HG03095 (cell line): ENCODE results near the gene UFSP2.

ENCODE experiments used
- ATAC-seq: cut with Tn5 transposase; IDR thresholded peaks from one replicate; pipeline ENCODE4 v1.9.1; 2021; ENCODE audit warnings: moderate library complexity; ENCODE audit not compliant: unreplicated experiment

The UFSP2 gene

DNA sequence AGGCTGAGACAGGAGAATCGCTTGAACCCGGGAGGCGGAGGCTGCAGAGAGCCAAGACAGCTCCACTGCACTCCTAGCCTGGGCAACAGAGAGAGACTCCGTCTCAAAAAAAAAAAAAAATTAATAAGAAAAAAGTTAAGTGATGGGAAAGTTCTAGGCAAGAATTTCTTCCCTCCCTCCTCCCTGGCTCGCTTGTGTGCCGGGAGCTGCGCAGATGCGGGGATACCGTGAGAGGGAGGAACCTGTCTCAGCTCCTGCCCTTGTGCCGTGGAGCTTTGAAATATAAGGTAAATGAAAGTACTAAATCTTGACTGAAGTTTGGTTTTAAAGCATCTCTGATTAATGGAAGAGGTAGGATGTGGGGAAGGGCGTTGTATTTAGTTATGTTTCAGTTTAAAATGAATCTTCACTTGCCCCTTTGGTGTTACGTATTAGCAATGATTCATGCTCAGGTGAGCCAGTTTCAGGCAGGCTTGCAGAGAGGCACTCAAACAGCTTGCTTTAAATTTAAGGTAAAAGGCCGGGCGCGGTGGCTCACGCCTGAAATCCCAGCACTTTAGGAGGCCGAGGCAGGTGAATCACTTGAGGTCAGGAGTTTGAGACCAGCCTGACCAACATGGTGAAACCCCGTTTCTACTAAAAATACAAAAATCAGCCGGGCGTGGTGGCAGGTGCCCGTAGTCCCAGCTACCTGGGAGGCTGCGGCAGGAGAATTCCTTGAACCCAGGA lies 1.4 kb upstream of the UFSP2 start:
- no peak for ATAC-seq

DNA sequence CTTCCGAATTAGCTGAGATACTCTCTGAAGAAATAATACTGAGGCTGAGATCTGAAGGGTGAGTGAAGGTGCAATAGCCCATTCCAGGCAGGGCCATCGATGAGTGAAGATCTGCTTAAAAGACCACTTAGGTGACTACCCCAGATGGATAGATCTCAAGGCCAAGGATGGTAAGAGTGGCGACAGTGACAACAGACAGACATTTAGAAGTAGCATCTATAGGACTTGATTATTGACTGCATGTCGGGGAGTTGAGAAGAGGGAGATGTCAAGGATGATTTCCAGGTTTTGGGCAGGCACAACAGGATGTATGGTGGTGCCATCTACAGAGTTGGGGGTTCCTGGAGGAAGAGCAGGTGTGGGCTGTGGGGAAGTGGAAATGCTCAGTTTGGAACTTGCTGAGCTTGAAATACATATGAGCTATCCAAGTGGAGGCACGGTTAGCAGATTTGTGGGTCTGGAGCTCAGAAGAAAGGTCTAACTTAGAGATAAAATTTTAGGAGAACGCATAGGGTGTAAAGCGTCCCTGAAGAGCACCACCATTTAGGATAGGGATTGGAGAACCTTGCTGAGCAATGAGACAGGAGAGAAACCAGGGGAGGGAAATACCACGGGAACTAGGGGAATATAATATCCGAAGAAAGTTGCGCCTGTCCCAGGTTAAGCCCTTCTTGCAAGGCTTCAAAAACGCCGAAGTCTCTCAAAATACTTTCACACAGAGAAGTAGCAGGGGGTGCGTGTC lies 688 bp downstream of the UFSP2 start:
- no peak for ATAC-seq

DNA sequence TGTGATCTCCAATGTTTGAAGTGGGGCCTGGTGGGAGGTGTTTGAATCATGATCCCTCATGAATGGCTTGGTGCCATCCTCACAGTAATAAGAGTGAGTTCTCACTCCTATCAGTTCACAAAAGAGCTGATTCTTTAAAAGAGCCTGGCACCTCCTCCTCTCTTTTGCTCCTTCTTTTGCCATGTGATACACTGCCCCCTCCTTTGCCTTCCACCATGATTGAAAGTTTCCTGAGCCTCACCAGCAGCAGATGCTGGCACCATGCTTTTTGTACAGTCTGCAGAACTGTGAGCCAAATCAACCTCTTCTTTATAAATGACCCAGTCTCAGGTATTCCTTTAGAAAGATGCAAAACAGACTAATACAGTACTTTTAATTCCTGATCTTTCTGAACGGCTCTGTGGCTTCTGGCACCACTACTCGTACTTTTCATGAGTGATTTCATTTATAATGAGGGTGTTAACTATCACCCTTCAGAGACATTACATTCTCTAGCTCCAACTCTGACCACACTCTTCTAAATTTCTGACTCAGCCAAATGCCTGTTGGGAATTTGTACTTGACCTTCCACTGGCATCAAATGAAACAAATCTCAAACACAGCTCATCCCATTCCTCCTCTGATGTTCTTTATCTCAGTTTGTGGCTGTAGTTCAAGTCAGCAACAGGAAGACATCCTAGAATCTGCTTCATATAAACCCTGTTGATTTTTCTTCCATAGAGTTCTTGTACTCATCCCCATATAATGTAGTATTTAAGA lies 4.2 kb downstream of the UFSP2 start:
- ATAC-seq = no peak

DNA sequence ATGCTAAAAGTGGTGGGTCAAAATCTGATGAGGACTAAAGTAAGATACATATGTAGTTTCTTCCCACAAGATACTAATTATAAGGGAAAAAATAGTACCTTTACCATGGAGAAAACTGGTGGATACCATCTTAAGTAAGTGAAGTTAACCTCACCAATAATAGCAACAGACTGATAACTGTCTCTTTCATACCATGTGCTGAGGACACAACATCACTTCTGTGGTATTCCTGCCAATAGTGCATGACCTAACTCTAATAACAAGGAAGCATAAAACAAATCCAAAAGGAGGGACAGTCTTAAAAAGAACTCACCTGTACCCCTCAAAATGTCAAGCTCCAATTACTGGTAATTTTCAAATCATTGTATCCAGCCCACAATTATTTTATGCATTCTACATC lies 8.8 kb downstream of the UFSP2 start:
- no peak for ATAC-seq

DNA sequence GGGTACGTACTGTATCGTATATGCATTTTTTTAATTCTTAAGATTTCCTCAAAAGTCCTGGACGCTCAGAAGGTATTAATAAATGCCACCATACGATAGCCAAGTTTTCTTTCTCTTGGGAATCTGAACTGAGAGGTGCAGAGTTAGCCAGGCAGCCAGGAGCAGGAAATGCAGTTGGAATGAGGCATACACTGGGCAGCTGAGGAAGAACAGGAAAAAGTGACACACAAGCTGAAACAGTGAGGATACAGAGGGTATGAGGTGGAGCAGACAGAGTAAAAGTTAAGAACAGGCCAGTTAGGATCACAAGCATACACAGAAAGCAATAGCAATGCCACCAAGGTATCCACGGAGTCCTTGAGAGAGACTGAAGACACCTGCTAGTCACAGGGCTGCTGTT lies 13.4 kb downstream of the UFSP2 start:
- no peak for ATAC-seq

DNA sequence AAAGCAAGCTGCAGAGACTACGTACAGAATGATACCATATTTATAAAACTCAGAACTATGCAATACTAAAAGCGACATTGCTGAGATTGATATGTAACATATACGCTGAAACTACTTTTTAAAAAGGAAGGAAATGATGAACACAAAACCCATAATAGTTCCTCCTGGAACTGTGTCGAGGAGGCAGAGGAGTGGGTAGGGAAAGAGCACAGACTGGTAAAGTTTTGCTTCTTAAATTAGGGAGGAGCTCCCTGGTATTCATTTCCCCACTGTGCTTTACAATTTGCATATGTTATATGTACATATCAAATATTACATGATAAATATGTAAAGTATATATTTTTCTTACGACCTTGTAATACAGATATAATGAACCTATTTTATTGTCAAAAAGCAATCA lies 13.9 kb downstream of the UFSP2 start:
- ATAC-seq = no peak

DNA sequence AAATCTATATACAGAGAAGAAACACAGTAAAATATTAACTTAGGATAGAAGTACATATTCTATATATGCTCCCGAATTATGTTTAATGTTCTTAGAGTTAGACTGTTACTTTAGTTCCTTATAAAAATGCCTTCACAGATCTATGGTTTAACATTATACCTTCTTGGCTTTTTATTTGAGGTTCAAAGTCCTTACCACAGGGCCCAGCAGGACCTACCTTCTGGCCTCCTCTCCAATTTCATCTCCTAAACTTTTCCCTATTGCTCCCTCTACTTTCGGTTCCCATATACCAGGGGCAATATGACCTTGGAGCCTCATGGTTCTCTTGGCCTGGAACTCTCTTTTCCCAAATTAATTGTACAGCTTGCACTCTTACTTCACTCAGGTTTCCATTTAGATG lies 17.3 kb downstream of the UFSP2 start:
- ATAC-seq = no peak

DNA sequence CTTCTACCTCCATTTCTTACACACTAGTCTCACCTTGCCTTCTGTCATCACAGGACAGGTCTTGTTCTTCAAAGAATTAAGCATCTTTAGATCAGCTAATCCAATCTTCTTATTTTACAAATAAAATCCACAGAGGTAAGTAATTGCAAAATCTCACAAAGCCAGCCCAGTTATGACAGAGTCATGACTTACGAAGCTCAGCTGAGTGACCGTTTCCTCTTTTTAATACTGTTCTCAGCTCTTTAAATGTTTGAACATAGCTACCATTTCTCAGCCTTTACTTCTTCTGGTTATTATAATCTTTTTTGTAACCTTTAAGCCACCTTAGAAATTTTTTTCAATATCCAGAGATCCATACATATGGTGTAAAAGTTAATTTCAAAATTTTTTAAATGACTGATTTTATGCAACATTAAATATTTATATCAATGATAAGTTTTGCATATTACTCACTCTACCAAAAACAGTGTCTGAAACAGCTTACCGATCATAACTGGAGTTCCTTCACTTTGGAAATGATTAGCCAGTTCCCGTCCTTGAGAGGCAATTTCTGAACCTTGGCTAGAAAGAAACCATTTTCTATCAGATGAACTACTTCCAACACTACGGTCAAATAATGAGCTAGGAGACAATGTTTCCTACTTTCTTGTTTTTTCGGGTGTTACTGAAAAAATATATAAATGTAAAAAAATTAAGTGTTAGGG lies 20.3 kb downstream of the UFSP2 start:
- peak; percentile 58 for ATAC-seq

DNA sequence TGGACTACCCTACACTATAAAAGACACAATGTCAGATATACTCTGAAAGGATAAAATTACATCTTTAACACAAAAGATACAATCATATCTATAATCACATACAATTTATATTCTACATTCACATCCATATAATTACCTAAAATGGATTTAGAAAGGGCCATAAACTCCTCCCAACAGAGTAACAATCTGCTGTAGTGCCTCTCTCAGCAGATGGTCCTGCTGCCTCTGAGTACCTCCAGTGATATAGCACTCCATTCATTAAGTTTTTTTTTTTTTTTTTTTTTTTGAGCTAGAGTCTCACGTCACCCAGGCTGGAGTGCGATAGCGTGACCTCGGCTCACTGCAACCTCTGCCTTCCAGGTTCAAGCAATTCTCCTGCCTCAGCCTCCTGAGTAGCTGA lies 21.7 kb downstream of the UFSP2 start:
- ATAC-seq = no peak

DNA sequence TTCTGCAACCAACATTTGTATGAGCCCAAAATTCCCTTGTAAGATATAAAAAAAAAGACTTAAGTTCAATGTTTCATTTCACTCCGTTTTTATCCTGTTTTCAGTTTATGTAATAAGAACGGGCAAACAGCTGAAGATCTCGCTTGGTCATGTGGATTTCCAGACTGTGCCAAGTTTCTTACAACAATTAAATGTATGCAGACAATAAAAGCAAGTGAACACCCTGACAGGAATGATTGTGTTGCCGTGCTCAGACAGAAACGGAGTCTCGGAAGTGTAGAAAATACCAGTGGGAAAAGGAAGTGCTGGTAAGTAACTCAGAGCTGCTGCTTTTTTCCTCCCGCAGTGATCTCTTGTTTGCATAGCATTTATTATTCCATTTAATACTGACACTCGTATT lies 26.3 kb downstream of the UFSP2 start:
- ATAC-seq = no peak

DNA sequence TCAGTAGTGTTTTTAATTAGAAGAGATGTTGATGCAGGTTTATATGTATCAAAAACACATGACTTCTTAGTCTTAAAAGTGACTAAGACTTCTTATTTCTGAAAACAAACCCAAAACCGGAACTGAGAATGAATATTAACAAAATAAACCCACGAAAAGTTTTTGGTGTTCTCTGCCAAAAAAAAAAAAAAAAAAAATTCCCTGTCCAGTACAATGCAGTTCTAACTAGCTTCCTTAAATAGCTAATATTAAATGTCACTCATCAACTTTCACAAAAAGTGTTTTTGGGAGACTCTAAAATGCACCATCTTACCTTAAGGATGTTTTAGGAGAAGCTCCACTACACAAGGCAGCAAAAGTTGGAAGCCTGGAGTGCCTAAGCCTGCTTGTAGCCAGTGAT lies 27.1 kb downstream of the UFSP2 start:
- ATAC-seq = no peak

DNA sequence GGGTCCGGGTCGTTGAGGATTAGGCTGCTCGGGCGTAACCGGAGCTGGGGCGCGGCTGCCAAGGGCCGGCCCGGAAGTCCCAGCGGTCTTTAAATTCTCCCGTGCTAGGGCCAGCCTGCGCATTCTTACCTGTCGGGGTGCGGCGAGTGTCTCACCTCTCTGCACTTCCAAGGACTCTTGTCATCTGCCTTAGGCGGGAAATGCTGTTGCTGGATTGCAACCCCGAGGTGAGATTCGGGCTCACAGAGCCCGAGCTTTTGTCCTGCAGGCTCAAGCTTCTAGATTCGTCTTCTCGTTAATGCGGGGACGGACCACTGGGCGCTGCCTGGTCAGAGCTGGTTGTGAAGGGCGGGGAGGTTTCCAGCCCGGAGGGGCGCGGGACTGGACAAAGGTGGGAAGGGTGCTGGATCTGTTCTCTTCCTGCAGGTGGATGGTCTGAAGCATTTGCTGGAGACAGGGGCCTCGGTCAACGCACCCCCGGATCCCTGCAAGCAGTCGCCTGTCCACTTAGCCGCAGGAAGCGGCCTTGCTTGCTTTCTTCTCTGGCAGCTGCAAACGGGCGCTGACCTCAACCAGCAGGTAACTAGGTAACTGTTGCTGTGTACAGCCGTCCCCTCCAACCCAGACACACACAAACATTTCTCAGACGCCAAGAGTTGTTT lies 28.9 kb downstream of the UFSP2 start, which contains the start of gene ANKRD37:
ANKRD37 (plus strand) TSS at position 118 of the 662 bp plus-strand sequence; CDS start at position 201, 83 bp downstream.
- ATAC-seq = no peak

DNA sequence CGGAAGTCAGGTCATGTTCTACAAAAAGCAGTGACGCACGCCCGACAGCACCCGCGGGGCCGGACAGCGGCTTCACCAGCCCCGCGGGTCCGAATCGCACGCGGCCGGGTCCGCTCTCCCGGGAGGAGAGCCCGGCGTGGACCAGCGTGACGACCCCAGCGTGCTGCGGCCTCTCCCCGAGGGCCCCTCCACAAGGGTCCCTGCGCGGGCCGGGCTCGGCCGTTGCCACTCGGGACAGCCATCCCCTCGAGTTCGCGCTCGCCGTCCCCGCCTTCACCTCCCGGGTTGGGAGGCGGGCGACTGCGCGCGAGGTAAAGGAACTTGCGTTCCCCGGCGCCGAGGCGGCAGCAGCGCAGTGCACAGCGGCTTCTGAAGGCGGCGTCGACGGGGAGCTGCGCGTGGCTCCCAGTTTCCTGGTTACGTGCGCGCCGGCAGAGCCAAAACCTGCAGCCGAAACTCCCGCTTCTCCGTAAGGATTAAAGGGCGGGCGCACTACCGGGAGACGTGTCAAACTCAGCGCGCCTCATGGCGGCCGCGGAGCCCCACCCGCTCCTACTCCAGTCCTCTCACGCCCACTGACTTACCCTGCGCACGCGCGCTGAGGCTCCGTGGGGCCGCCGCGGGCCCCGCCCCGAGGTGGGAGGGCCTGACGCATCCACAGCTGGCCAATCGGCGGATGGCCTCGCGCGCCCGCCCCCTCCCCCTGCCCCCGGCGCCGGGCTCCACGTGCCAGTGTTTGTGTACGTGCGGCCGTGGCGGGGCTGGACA lies 29.6 kb downstream of the UFSP2 start:
- ATAC-seq = peak; percentile 78

DNA sequence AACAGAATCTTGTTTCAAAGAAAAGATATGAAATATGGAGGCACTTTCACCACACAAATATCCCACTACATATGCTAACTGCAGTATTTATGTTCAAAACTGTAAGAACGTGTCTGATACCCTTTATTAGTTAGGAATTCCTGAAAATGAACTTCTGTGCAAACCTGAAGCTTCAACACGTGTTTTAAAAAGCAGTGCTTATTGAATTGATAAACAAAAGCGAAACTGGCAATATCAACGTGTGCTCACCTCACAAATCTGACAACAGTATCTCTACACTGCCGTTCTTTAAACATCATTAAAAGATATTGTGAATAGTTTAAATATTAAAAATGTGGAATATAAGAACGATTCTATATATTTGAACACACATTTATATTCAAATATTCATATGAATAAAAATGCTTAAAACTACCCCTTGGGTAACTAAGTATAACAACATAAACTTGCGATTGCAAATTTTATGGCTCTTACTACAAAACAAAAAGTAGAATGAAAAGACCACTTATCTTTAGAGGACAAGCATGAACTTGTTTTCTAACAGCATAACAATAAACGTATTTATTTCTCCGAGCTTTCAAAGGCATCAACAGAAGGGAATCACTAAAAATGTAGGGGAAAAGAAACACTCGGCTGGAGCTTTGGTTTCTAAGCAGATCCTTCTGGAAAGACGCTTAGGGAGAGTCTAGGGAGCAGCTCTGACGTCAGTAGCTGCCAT lies 30.4 kb downstream of the UFSP2 start, which contains the start of gene LRP2BP:
LRP2BP (minus strand) TSS at position 687 of the 718 bp plus-strand sequence. CDS start 17,738 bp downstream, outside the sequence.
- no peak for ATAC-seq

DNA sequence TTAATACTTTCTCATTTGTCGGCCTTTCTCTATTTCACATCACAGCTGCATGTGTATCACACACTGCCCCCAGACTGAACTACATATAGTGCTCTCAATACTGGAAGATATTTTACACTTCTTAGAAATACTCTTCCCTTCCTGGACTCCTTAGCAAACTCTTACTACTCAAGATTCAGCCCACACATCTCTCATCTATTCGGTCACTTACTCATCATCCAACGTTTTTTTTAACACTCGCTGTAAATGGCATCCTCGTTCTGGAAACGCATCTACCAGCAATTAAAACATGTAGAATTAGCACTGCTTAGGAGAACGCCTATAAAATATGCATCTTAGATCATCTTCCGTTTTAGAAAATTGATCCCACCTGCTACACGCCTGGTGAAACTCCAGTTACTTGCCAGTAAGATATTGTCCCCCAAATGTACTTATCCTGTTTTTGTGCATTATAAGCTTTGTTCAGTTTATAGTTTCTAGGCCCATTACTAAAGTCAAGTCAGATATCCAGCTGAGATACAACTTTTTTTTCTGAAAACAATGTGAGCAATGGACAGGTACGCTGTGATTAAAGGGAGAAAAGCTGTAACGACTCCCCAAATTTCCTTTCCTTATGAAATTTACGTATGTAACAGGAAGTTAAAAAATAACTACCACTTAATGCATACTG lies 31.1 kb downstream of the UFSP2 start:
- no peak for ATAC-seq

DNA sequence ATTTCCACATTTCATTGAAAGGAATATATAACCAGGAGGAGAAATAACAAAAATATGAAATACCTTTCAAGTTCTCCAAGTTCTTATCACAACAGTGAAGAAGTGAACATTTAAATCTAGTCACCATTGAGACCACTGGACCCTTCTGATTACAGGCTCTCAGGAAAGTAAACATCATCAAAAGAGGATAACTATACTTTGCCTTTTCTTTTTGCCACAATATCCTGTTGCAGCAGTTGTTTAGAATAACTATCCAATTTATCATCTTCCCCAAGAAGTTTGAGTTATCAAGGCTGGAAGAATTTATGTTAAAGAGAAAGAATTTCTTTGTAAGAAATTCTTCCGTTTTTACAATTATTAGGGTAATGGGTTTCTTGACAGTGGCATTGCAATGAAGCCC lies 33.6 kb downstream of the UFSP2 start:
- ATAC-seq = no peak

DNA sequence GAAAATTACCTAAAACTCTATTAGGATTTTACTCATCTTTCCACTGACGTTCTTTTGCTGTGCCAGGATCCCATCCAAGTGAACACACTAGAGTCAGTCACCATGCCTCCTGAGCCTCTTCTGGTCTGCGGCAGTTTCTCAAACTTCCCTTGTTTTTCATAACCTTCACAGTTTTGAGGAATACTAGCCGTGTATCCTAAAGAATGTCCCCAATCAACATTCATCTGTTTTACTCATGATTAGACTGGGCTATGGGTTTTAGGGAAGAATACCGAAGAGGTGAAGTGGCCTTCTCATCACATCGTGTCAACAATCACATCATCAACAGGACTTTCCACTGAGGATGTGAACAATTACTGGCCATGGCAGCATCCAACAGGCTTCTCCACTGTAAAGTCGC lies 34.8 kb downstream of the UFSP2 start:
- no peak for ATAC-seq

DNA sequence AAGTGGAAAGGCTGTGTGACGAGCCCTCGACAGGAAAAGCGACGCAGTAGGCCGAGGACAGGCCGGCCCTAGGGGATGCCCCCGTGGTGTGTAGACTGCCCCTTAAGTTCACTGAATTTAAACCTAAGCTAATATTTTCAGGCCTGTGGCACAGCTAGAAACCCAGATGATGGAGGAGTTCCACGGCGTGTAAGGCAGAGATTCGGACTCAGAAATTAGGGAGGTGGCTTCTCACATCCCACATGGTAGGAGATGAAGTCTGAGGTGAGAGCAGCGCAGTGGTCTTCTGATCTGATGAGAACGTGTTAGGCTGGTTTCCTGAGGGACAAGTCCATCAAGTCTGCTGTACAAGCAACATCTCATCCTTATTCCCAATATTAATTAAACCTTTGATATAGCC lies 37.8 kb downstream of the UFSP2 start:
- ATAC-seq = no peak

DNA sequence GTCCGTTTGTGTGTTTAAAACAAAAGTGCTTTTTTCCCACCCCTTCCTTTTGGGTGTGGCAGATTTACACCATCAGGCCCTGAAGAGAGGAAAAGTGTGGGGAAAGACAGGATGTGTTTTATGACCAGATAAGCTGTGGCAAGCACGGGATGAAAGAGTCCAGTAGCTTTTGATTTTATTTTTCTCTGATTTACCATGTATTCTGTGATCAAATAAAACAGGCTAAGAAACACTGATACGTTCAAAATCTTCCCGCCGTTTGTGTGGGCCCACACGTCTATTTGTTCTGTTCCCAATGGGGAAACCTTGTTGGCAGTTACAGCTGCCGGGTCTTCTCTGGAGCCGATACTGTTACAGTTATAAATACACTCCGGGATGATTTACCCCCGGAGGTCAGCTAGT lies 40.8 kb downstream of the UFSP2 start:
- no peak for ATAC-seq
